AG04450 (cell line): ENCODE measurements around the gene WSB2. TPM values are rescaled to one million over a fixed set of nuclear protein-coding genes. Genes with fewer than 3 reads are reported as not detected.

ENCODE experiments used
- CTCF ChIA-PET: fragments of 300-600, 350-600 bp; formaldehyde crosslinking; extraction: SDS; loops from one replicate; lab custom pipeline; 2022; ENCODE audit warnings: antibody characterized with exemption, inconsistent platforms; lab: Charles Lee
- POLR2A ChIA-PET: fragments of 350-600 bp; formaldehyde crosslinking; extraction: SDS; loops from one replicate; lab custom pipeline; 2021; ENCODE audit warnings: antibody characterized with exemption, inconsistent platforms; lab: Yijun Ruan, JAX
- DNase-seq: peaks from one replicate; pipeline ENCODE4 v3.0.0-alpha.2; 2011; ENCODE audit warnings: low read depth, low spot score
- H3K27ac ChIP-seq: one replicate; pipeline ENCODE4 v1.5.1; 2012; ENCODE audit warnings: low read depth, low read length, control low read depth
- H3K27me3 ChIP-seq: one replicate; pipeline ENCODE4 v1.6.0; 2012; ENCODE audit warnings: low read length; ENCODE audit not compliant: control insufficient read depth, insufficient read depth
- H3K4me3 ChIP-seq: 2 replicates; pipeline ENCODE4 v1.5.1; 2011; ENCODE audit warnings: mild to moderate bottlenecking, low read depth, low read length, control low read depth
- H3K9me3 ChIP-seq: 2 replicates; pipeline ENCODE4 v1.5.1; 2012; ENCODE audit warnings: low read length; ENCODE audit not compliant: control insufficient read depth, insufficient read depth
- polyA plus RNA-seq: library from polyadenylated mRNA; depleted of rRNA; stranded (reverse); fragments of >200 nt; gene quantifications from 2 replicates; pipeline ENCODE4 v1.2.3, GENCODE V29; 2011
- TF ChIP-seq, protein P1 (sequence below): IDR thresholded peaks from 2 replicates; pipeline ENCODE4 v1.5.1; 2011; ENCODE audit warnings: low read depth, low read length, control low read depth, inconsistent platforms

Gene WSB2
- polyA plus RNA-seq, 1 experiment = 111 TPM

DNA sequence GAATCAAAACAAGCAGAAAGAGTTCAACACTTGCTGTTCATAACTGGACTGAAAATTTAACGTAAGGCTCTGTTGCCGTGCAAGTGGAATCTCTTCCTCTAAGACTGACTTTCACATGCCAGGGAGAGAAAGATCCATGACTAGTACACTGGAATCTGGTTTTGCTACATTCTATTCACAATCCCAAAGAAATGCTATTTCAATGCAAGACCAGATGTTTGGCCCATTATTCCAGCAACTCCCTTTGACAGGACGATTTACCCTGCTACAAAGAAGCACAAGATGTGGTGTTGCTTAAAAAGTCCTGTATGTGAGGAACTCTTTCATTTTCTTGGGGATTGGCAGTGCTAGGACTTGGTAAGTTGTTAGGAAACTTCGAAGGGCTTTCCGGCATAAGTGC, 27.1 kb downstream of the WSB2 start:
- Histone ChIP-seq H3K4me3 (no peak overlapping the region), H3K9me3 (no peaks in the 10 kb centered on the region), H3K27me3 (no peaks in the 10 kb centered on the region), H3K27ac (no peak overlapping the region)
- TF ChIP-seq, protein P1, sequence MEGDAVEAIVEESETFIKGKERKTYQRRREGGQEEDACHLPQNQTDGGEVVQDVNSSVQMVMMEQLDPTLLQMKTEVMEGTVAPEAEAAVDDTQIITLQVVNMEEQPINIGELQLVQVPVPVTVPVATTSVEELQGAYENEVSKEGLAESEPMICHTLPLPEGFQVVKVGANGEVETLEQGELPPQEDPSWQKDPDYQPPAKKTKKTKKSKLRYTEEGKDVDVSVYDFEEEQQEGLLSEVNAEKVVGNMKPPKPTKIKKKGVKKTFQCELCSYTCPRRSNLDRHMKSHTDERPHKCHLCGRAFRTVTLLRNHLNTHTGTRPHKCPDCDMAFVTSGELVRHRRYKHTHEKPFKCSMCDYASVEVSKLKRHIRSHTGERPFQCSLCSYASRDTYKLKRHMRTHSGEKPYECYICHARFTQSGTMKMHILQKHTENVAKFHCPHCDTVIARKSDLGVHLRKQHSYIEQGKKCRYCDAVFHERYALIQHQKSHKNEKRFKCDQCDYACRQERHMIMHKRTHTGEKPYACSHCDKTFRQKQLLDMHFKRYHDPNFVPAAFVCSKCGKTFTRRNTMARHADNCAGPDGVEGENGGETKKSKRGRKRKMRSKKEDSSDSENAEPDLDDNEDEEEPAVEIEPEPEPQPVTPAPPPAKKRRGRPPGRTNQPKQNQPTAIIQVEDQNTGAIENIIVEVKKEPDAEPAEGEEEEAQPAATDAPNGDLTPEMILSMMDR = no peak
- POLR2A ChIA-PET = no interaction called here
- CTCF ChIA-PET = interaction anchor here (0.5 to 5.7 kb wide), 5 partner anchors 13 to 160 kb away, joined by 3 to 82 read pairs (median 4); no protein-coding TSS in a partner anchor
- DNase-seq = no peak

DNA sequence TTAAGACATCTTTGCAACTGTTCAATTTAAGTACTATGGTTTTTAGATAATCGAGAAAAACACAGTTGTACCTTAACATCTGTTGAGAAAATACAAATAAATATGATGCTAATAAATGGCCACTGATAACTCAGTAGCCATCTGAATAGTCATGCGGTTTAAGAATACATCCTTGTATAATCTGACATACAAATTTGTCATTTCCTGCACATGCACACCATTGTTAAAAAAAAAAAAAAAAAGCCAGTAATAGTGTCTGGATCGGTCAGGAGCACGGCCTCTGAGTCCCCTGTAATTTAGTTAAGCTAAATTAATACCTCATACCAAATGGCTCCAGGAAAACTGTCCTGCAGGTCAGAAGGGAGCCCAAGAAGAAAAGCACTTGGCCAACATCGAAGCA, 27.7 kb downstream of the WSB2 start:
- Histone ChIP-seq H3K27me3 (no peaks in the 10 kb centered on the region), H3K9me3 (no peaks in the 10 kb centered on the region), H3K27ac (no peak overlapping the region), H3K4me3 (no peak overlapping the region)
- TF ChIP-seq, protein P1 = no peak
- no peak for DNase-seq
- ChIA-PET POLR2A (no interaction called here), CTCF (interaction anchor here (1.1 to 5.7 kb wide), 4 partner anchors 13 to 176 kb away, joined by 4 to 82 read pairs (median 6); no protein-coding TSS in a partner anchor)

DNA sequence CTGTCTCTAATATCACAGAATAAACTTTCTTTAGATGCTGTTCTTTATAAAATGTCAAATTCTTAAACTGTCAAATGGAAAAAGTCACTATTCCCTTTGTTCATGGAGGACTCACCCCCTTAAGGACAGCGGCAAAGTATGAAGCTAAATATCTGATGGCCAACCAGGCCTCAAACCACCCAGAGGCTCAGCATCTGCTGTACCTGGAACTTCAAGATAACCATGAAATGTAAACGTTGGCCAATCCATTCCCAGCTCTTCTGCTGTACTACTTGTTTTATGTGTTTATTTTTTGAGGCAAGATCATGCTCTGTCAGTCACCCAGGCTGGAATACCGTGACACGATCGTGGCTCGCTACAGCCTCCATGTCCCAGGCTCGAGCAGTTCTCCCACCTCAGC, 28.8 kb downstream of the WSB2 start:
- no peak for DNase-seq
- no peaks in the 10 kb centered on the region for H3K9me3 ChIP-seq
- H3K27me3 ChIP-seq = no peaks in the 10 kb centered on the region
- POLR2A ChIA-PET = no interaction called here
- TF ChIP-seq, protein P1 = no peak
- H3K27ac ChIP-seq = no peak overlapping the region
- CTCF ChIA-PET = interaction anchor here (0.5 to 5.7 kb wide), 4 partner anchors 12 to 175 kb away, joined by 4 to 82 read pairs (median 6); no protein-coding TSS in a partner anchor
- H3K4me3 ChIP-seq = no peak overlapping the region

DNA sequence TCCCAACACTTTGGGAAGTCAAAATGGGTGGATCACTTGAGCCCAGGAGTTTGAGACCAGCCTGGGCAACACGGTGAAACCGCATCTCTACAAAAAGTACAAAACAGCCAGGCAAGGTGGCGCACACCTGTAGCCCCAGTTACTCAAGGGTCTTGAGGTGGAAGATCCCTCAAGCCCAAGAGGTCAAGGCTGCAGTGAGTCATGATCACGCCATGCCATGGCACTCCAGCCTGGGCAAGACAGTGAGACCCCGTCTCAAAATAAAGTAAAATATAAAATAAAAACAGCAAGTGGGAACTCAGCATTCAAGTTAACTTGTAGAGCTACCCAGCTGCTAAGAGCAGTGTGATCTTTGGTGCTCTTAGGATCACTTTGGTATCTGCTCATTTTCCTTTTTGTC, 31.8 kb downstream of the WSB2 start:
- ChIA-PET POLR2A (no interaction called here), CTCF (interaction anchor here (2.4 kb wide), 1 partner anchor 154 kb away, joined by 8 read pairs; no protein-coding TSS in a partner anchor)
- DNase-seq = no peak
- Histone ChIP-seq H3K4me3 (no peak overlapping the region), H3K27me3 (no peaks in the 10 kb centered on the region), H3K9me3 (no peaks in the 10 kb centered on the region), H3K27ac (no peak overlapping the region)
- TF ChIP-seq, protein P1 = no peak

DNA sequence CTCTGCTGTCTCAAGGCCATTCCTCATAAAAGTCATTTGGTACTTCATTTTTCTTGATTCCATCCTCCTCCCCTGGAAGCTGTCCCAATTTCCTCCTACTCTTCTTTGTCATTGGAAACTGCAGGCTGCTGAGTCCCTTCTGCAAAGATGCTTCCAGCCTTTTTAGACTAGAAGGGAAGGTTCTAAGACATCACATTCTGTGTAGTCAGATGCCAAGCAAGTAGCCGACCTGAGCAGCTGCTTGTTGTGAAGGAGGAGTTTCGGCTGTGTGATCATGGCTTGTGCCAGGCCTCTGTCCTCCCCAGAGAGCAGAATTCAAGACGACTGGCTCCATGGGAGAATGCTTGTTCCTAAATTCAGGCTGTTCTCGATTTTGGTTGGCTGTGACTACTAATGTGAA, 35.8 kb downstream of the WSB2 start:
- CTCF ChIA-PET = no interaction called here
- no peaks in the 10 kb centered on the region for H3K27me3 ChIP-seq
- TF ChIP-seq, protein P1 = no peak
- no peaks in the 10 kb centered on the region for H3K9me3 ChIP-seq
- no peak for DNase-seq
- POLR2A ChIA-PET = no interaction called here
- no peak overlapping the region for H3K4me3 ChIP-seq
- H3K27ac ChIP-seq = no peak overlapping the region
